Vagina (tissue), 2 donors: Measurements from ENCODE around the gene ERLIN1. TPM values are rescaled to one million over a fixed set of nuclear protein-coding genes. Genes with fewer than 3 reads are reported as not detected.

Experiments used
- DNase-seq, 2 donors: peaks; one replicate each; pipeline ENCODE4 v3.0.0-alpha.2; 2017; ENCODE audit errors: extremely low spot score in 2 of 2
- H3K27ac ChIP-seq: fragments of 200-600 bp; sonication (generic); one replicate; pipeline ENCODE4 v1.5.1; 2019
- H3K27me3 ChIP-seq: fragments of 200-600 bp; sonication (generic); one replicate; pipeline ENCODE4 v1.5.1; 2019
- H3K36me3 ChIP-seq, 2 donors: fragments of 200-600 bp; sonication (generic); one replicate each; pipeline ENCODE4 v1.5.1; 2017 to 2019
- H3K4me1 ChIP-seq: fragments of 200-600 bp; sonication (generic); one replicate; pipeline ENCODE4 v1.5.1; 2019
- H3K4me3 ChIP-seq, 2 donors: fragments of 200-600 bp; sonication (generic); 1 replicate in 1 of 2; 2 replicates in 1 of 2; pipeline ENCODE4 v1.5.1; 2016 to 2019
- H3K9me3 ChIP-seq: fragments of 200-600 bp; sonication (generic); one replicate; pipeline ENCODE4 v1.5.1; 2019
- POLR2A ChIP-seq, 2 donors: fragments of 450-650 bp; IDR thresholded peaks; one replicate each; pipeline ENCODE4 v1.6.1; 2017; ENCODE audit warnings: antibody characterized with exemption in 2 of 2, mild to moderate bottlenecking in 2 of 2, moderate library complexity in 2 of 2
- POLR2AphosphoS5 ChIP-seq, 2 donors: sonication (generic); formaldehyde crosslinking; IDR thresholded peaks; one replicate each; pipeline ENCODE4 v1.9.0; 2017; ENCODE audit warnings: antibody characterized with exemption in 2 of 2, mild to moderate bottlenecking in 2 of 2, low read depth in 1 of 2; ENCODE audit not compliant: insufficient read depth in 1 of 2
- intact Hi-C: fragments of 100-400 bp; cut with DNase I; formaldehyde crosslinking; loops from one replicate; pipeline ENCODE4 v1.15.1; 2023
- total RNA-seq: library from RNA; depleted of rRNA; stranded (reverse); fragments of >200 nt; gene quantifications from one replicate; pipeline ENCODE4 v1.2.3, GENCODE V29; 2016
- TF ChIP-seq, protein P1 (sequence below), 3 experiments: fragments of 450-650 bp in 2 of 3; fragments of 200-600 bp in 1 of 3; sonication (generic) in 1 of 3; IDR thresholded peaks; one replicate each; pipeline ENCODE4 v1.5.1; 2017 to 2019; ENCODE audit warnings: antibody characterized with exemption in 3 of 3, mild to moderate bottlenecking in 2 of 3, moderate library complexity in 2 of 3

Gene ERLIN1
- total RNA-seq, 1 donor from 2014 or later, result 25.5 TPM

DNA sequence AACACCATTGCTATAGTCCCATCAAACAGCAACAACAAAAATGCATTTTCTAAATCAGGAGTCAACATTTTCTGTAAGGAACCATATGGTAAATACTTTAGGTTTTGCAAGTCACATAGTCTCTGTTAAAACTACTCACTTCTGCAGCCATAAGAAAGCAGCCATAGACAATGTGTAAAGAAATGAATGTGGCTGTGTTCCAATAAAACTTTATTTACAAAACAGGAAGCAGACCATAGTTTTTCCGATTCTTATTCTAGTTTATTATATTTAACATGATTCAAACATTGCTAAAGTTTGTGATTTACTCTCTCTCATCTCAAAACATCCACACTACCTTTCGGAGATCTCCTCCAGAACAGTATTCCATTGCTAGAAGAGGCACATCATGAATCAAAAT is 36.7 kb upstream of the ERLIN1 start:
- intact Hi-C loops, result no loop called here
- H3K4me1 ChIP-seq, result peaks cover under 1% of the 10 kb centered on the region
- TF ChIP-seq, protein P1, sequence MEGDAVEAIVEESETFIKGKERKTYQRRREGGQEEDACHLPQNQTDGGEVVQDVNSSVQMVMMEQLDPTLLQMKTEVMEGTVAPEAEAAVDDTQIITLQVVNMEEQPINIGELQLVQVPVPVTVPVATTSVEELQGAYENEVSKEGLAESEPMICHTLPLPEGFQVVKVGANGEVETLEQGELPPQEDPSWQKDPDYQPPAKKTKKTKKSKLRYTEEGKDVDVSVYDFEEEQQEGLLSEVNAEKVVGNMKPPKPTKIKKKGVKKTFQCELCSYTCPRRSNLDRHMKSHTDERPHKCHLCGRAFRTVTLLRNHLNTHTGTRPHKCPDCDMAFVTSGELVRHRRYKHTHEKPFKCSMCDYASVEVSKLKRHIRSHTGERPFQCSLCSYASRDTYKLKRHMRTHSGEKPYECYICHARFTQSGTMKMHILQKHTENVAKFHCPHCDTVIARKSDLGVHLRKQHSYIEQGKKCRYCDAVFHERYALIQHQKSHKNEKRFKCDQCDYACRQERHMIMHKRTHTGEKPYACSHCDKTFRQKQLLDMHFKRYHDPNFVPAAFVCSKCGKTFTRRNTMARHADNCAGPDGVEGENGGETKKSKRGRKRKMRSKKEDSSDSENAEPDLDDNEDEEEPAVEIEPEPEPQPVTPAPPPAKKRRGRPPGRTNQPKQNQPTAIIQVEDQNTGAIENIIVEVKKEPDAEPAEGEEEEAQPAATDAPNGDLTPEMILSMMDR (IDR thresholded peaks at IDR 0.05), result no peak
- TF ChIP-seq POLR2AphosphoS5 (IDR thresholded peaks at IDR 0.05; ENCODE audit: insufficient read depth in 1 of 2, low read depth in 1 of 2) (no peak), POLR2A (IDR thresholded peaks at IDR 0.05) (no peak)
- H3K4me3 ChIP-seq, result no peak overlapping the region
- H3K27me3 ChIP-seq, result no peaks in the 10 kb centered on the region
- no peak for DNase-seq
- H3K9me3 ChIP-seq, result no peaks in the 10 kb centered on the region
- H3K36me3 ChIP-seq, result peaks cover 6 to 52% of the 10 kb centered on the region in 2 donors
- no peak overlapping the region for H3K27ac ChIP-seq

DNA sequence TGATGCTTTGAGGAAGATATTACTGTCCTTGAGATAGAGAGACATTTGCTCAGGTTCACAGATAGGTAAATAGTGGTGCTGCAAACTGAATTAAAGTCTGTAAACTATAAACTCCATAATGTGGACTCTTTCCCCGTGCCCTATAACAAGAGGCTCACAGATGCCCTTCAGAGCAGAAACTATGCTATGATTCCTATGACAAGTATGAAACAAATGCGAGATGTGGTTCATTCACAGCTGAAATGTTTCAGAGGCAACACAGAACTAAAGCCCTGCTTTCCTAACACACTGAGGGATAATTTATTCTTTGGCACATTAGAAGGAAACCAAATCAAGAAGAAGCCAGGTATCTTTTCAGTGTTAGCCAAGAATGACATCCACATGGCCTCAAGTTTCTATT is 30.2 kb upstream of the ERLIN1 start:
- TF ChIP-seq POLR2AphosphoS5 (IDR thresholded peaks at IDR 0.05; ENCODE audit: insufficient read depth in 1 of 2, low read depth in 1 of 2) (no peak), POLR2A (IDR thresholded peaks at IDR 0.05) (no peak)
- TF ChIP-seq, protein P1 (IDR thresholded peaks at IDR 0.05), result no peak
- Histone ChIP-seq H3K27me3 (no peaks in the 10 kb centered on the region), H3K27ac (no peak overlapping the region), H3K9me3 (no peaks in the 10 kb centered on the region), H3K4me3 (no peak overlapping the region), H3K4me1 (no peaks in the 10 kb centered on the region), H3K36me3 (peaks cover 0 to 57% of the 10 kb centered on the region in 2 donors)
- intact Hi-C loops, result no loop called here
- DNase-seq, result no peak

DNA sequence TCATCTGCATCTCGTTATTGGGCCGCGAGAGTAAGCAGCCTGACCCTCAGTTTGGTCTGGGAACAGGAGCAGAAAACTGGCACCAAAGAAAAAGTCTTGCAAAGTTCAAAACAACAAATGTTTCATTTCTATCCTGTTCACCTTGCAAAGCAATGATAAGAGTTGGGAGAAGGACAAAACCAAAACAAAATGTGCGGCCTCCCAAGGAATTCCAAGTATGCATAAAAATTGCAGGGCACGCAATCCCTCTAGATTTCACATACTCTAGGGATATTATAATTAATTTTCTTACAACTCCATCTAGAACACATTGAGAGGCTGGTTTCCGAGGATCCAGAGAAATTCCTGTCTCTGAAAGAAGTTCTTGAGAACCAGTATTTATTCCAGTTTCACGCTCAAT is 23.5 kb upstream of the ERLIN1 start:
- H3K36me3 ChIP-seq, result peaks cover 0 to 29% of the 10 kb centered on the region in 2 donors
- no peak overlapping the region for H3K4me3 ChIP-seq
- no peaks in the 10 kb centered on the region for H3K27me3 ChIP-seq
- no peak for DNase-seq
- intact Hi-C loops, result no loop called here
- H3K27ac ChIP-seq, result no peak overlapping the region
- H3K9me3 ChIP-seq, result no peaks in the 10 kb centered on the region
- H3K4me1 ChIP-seq, result no peaks in the 10 kb centered on the region
- no peak for TF ChIP-seq POLR2AphosphoS5 (IDR thresholded peaks at IDR 0.05; ENCODE audit: insufficient read depth in 1 of 2, low read depth in 1 of 2)
- no peak for TF ChIP-seq POLR2A (IDR thresholded peaks at IDR 0.05)
- TF ChIP-seq, protein P1 (IDR thresholded peaks at IDR 0.05), result no peak

- intact Hi-C loops, result no loop called here
- Histone ChIP-seq H3K9me3 (no peaks in the 10 kb centered on the region), H3K4me3 (no peak overlapping the region), H3K27me3 (no peaks in the 10 kb centered on the region), H3K36me3 (peaks cover 0 to 31% of the 10 kb centered on the region in 2 donors), H3K4me1 (no peaks in the 10 kb centered on the region), H3K27ac (no peak overlapping the region)
- TF ChIP-seq POLR2A (IDR thresholded peaks at IDR 0.05) (no peak), POLR2AphosphoS5 (IDR thresholded peaks at IDR 0.05; ENCODE audit: insufficient read depth in 1 of 2, low read depth in 1 of 2) (no peak)
- TF ChIP-seq, protein P1 (IDR thresholded peaks at IDR 0.05), result no peak
- no peak for DNase-seq
Observed at GRCh38 chr10:100208276-100208675, 22.4 kb upstream of the ERLIN1 start.

- no peaks in the 10 kb centered on the region for H3K27me3 ChIP-seq
- DNase-seq, result no peak
- TF ChIP-seq, protein P1 (IDR thresholded peaks at IDR 0.05), result no peak
- TF ChIP-seq POLR2AphosphoS5 (IDR thresholded peaks at IDR 0.05; ENCODE audit: insufficient read depth in 1 of 2, low read depth in 1 of 2) (no peak), POLR2A (IDR thresholded peaks at IDR 0.05) (no peak)
- no peaks in the 10 kb centered on the region for H3K4me1 ChIP-seq
- peaks cover 0 to 55% of the 10 kb centered on the region in 2 donors for H3K36me3 ChIP-seq
- no peak overlapping the region for H3K27ac ChIP-seq
- intact Hi-C loops, result no loop called here
- no peak overlapping the region for H3K4me3 ChIP-seq
- no peaks in the 10 kb centered on the region for H3K9me3 ChIP-seq
Observed at GRCh38 chr10:100204370-100204769, 18.5 kb upstream of the ERLIN1 start.
